Measurements from ENCODE around the gene IVNS1ABP.

IVNS1ABP gene

GRCh38 chr1:185345913-185346720, 29.1 kb upstream of the IVNS1ABP start:
- no peak for TF ChIP-seq CTCF (IDR thresholded peaks at IDR 0.05; ENCODE audit: borderline replicate concordance, control extremely low read depth, extremely low read depth, insufficient read depth, missing control alignments)
- no peak for DNase-seq (ENCODE audit: low spot score)
- in situ Hi-C loops (cut with MboI; ENCODE audit: low sequenced_read_pairs, unreplicated experiment) = no loop called here

- no peak for TF ChIP-seq CTCF (IDR thresholded peaks at IDR 0.05; ENCODE audit: borderline replicate concordance, control extremely low read depth, extremely low read depth, insufficient read depth, missing control alignments)
- DNase-seq (ENCODE audit: low spot score) = no peak
- in situ Hi-C loops (cut with MboI; ENCODE audit: low sequenced_read_pairs, unreplicated experiment) = no loop called here
These were observed 26.3 kb upstream of the IVNS1ABP start for GRCh38 chr1:185343306-185343705.

- no peak for DNase-seq (ENCODE audit: low spot score)
- in situ Hi-C loops (cut with MboI; ENCODE audit: low sequenced_read_pairs, unreplicated experiment) = no loop called here
- no peak for TF ChIP-seq CTCF (IDR thresholded peaks at IDR 0.05; ENCODE audit: borderline replicate concordance, control extremely low read depth, extremely low read depth, insufficient read depth, missing control alignments)
These were observed 25.7 kb upstream of the IVNS1ABP start for GRCh38 chr1:185342672-185343259.

GRCh38 chr1:185342017-185342416, 25.0 kb upstream of the IVNS1ABP start:
- DNase-seq (ENCODE audit: low spot score) = no peak
- no peak for TF ChIP-seq CTCF (IDR thresholded peaks at IDR 0.05; ENCODE audit: borderline replicate concordance, control extremely low read depth, extremely low read depth, insufficient read depth, missing control alignments)
- in situ Hi-C loops (cut with MboI; ENCODE audit: low sequenced_read_pairs, unreplicated experiment) = no loop called here

- in situ Hi-C loops (cut with MboI; ENCODE audit: low sequenced_read_pairs, unreplicated experiment) = no loop called here
- TF ChIP-seq CTCF (IDR thresholded peaks at IDR 0.05; ENCODE audit: borderline replicate concordance, control extremely low read depth, extremely low read depth, insufficient read depth, missing control alignments) = no peak
- no peak for DNase-seq (ENCODE audit: low spot score)
These were observed 24.2 kb upstream of the IVNS1ABP start for GRCh38 chr1:185341196-185341781.

GRCh38 chr1:185338719-185339622, 21.9 kb upstream of the IVNS1ABP start:
- in situ Hi-C loops (cut with MboI; ENCODE audit: low sequenced_read_pairs, unreplicated experiment) = no loop called here
- peak; percentile 41 for DNase-seq (ENCODE audit: low spot score)
- no peak for TF ChIP-seq CTCF (IDR thresholded peaks at IDR 0.05; ENCODE audit: borderline replicate concordance, control extremely low read depth, extremely low read depth, insufficient read depth, missing control alignments)

Data from GM13976 (cell line).